NCI-H748 treated with DMSO at 0.1 percent for 48 hours (cell line): ENCODE results near the gene PCDHGA4.
"Not testable (repeated sequence)": the region's sequence is repeated elsewhere in the genome, so short reads cannot be mapped to it uniquely, and the experiment has no call there.

ENCODE experiments used
- DNase-seq: peaks from one replicate; lab custom pipeline; 2025; lab: John Stamatoyannopoulos, UW

PCDHGA4 gene

GRCh38 chr5:141384471-141385267 is 29.8 kb downstream of the PCDHGA4 start:
- DNase-seq: no peak

GRCh38 chr5:141387557-141388311 is 32.9 kb downstream of the PCDHGA4 start, which contains the start of gene PCDHGB4:
TSS of gene PCDHGB4 (plus strand) at chr5:141387698. CDS start at chr5:141387885, 187 bp downstream.
- not testable (repeated sequence) for DNase-seq

- no peak for DNase-seq
Observed at GRCh38 chr5:141388661-141389060, 33.8 kb downstream of the PCDHGA4 start.

- DNase-seq: no peak
Observed at GRCh38 chr5:141389153-141390042, 34.6 kb downstream of the PCDHGA4 start.

- DNase-seq: no peak
Observed at GRCh38 chr5:141392429-141393198, 37.8 kb downstream of the PCDHGA4 start, which contains the start of gene PCDHGA8. TSS of gene PCDHGA8 (plus strand) at chr5:141392633. CDS start at chr5:141392814, 181 bp downstream.

- no peak for DNase-seq
Observed at GRCh38 chr5:141393267-141393666, 38.4 kb downstream of the PCDHGA4 start.

GRCh38 chr5:141394401-141395187 is 39.8 kb downstream of the PCDHGA4 start:
- not testable (repeated sequence) for DNase-seq

GRCh38 chr5:141397756-141398551 is 43.1 kb downstream of the PCDHGA4 start, which contains the start of gene PCDHGB5:
TSS of gene PCDHGB5 (plus strand) at chr5:141397947. CDS start at chr5:141398128, 181 bp downstream.
- peak; percentile 50 for DNase-seq

GRCh38 chr5:141398608-141399007 is 43.8 kb downstream of the PCDHGA4 start:
- no peak for DNase-seq

GRCh38 chr5:141399555-141400258 is 44.9 kb downstream of the PCDHGA4 start:
- DNase-seq: no peak

- DNase-seq: no peak
Observed at GRCh38 chr5:141402553-141403243, 47.9 kb downstream of the PCDHGA4 start, which contains the start of gene PCDHGA9. TSS of gene PCDHGA9 (plus strand) at chr5:141402778. CDS start at chr5:141402953, 175 bp downstream.

- no peak for DNase-seq
Observed at GRCh38 chr5:141403387-141403786, 48.6 kb downstream of the PCDHGA4 start.
